ENCODE results near the gene BSPH1. TPM values are rescaled to one million over a fixed set of nuclear protein-coding genes. Genes with fewer than 3 reads are reported as not detected.

BSPH1 gene
- total and polyA plus RNA-seq, 2 experiments from 2014 or later: not detected

Other genes starting within 250 kb of the BSPH1 start
- gene NOP53, start 246.6 kb downstream of the BSPH1 start, total RNA-seq: 149 and 278 TPM in 2 replicates
- 81.8 and 112 TPM in 2 replicates for gene NOP53, start 246.6 kb downstream of the BSPH1 start, polyA plus RNA-seq
- 1,194 and 1,690 TPM in 2 replicates for gene SELENOW, start 213.5 kb downstream of the BSPH1 start, total RNA-seq
- 1,855 and 2,152 TPM in 2 replicates for gene SELENOW, start 213.5 kb downstream of the BSPH1 start, polyA plus RNA-seq
- not detected in 2 replicates for gene TPRX1, start 187.6 kb downstream of the BSPH1 start, total RNA-seq
- not detected in 2 replicates for gene TPRX1, start 187.6 kb downstream of the BSPH1 start, polyA plus RNA-seq
- 0.11 and 0.15 TPM in 2 replicates for gene CRX, start 170.2 kb downstream of the BSPH1 start, total RNA-seq
- gene CRX, start 170.2 kb downstream of the BSPH1 start, polyA plus RNA-seq: 0.04 and 0.06 TPM in 2 replicates
- not detected in 2 replicates for gene TPRX2, start 132.9 kb downstream of the BSPH1 start, total RNA-seq
- not detected in 2 replicates for gene TPRX2, start 132.9 kb downstream of the BSPH1 start, polyA plus RNA-seq
- not detected in 2 replicates for gene SULT2A1, start 105.9 kb downstream of the BSPH1 start, total RNA-seq
- 0.09 and 0.34 TPM in 2 replicates for gene SULT2A1, start 105.9 kb downstream of the BSPH1 start, polyA plus RNA-seq
- gene ELSPBP1, start 2.5 kb upstream of the BSPH1 start, total RNA-seq: not detected in 2 replicates
- not detected in 2 replicates for gene ELSPBP1, start 2.5 kb upstream of the BSPH1 start, polyA plus RNA-seq
- gene CABP5, start 51.9 kb upstream of the BSPH1 start, total RNA-seq: not detected in 2 replicates
- gene CABP5, start 51.9 kb upstream of the BSPH1 start, polyA plus RNA-seq: not detected in 2 replicates
- 1.5 and 4.5 TPM in 2 replicates for gene PLA2G4C, start 118.6 kb upstream of the BSPH1 start, total RNA-seq
- 4.3 and 5.5 TPM in 2 replicates for gene PLA2G4C, start 118.6 kb upstream of the BSPH1 start, polyA plus RNA-seq
- 42.0 and 52.5 TPM in 2 replicates for gene LIG1, start 178.2 kb upstream of the BSPH1 start, total RNA-seq
- gene LIG1, start 178.2 kb upstream of the BSPH1 start, polyA plus RNA-seq: 53.3 and 57.2 TPM in 2 replicates
- 7.0 and 7.8 TPM in 2 replicates for gene ZSWIM9, start 178.5 kb upstream of the BSPH1 start, total RNA-seq
- gene ZSWIM9, start 178.5 kb upstream of the BSPH1 start, polyA plus RNA-seq: 1.5 and 2.0 TPM in 2 replicates

Data from cardiac muscle cell (in vitro differentiated cells and primary cell).